Choroid plexus epithelial cell (primary cell): ENCODE measurements around the gene FSTL4.

Experiments
- DNase-seq: peaks from one replicate; pipeline ENCODE4 v3.0.0-alpha.2; 2010; ENCODE audit warnings: low read depth
- H3K4me3 ChIP-seq: 2 replicates; pipeline ENCODE4 v1.5.1; 2011; ENCODE audit warnings: low read depth, mild to moderate bottlenecking, control low read depth, low read length, moderate library complexity
- CTCF ChIP-seq: conservative IDR thresholded peaks from 2 replicates; pipeline ENCODE4 v1.5.1; 2011; ENCODE audit warnings: low read depth, mild to moderate bottlenecking, control low read depth, inconsistent platforms, low read length, moderate library complexity

FSTL4 gene

GRCh38 chr5:133376986-133377385 lies 235.4 kb downstream of the FSTL4 start:
- DNase-seq, result no peak
- no peak for TF ChIP-seq CTCF
- no peak overlapping the region for H3K4me3 ChIP-seq

DNA sequence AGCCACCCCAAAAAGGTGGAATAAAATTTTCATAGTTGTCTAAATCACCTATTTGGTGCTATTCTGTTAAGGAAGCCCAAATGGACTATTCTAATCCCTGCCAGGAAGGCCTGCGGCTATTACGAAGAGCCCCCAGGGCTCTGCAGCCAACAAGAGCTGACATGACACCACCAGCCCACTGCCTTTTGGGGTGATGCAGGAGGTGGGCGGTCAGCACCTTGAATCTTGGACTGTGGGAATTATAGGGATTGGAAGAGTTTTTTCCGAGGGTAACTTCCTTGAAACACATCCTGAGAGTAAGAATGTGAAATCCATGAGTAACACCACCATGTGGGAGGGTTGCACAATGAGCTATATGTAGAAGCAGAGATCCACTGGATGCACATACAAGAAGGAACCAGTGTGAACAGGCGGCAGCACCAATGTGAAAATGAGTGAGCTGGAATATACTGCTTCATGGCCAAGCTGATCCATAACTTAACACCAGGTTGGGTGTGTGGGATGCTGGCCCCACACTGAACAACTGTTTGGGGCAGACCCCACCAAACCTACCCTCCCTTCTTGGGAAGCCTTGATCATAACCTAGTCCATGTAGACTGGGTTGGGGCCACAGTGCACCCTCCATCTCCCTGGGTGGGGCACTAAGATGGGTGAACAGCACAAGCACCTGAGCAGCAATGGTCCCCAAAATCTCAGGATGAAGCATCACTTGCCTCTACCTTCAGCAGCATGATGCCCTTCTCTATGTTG lies 239.0 kb downstream of the FSTL4 start:
- DNase-seq, result no peak

DNA sequence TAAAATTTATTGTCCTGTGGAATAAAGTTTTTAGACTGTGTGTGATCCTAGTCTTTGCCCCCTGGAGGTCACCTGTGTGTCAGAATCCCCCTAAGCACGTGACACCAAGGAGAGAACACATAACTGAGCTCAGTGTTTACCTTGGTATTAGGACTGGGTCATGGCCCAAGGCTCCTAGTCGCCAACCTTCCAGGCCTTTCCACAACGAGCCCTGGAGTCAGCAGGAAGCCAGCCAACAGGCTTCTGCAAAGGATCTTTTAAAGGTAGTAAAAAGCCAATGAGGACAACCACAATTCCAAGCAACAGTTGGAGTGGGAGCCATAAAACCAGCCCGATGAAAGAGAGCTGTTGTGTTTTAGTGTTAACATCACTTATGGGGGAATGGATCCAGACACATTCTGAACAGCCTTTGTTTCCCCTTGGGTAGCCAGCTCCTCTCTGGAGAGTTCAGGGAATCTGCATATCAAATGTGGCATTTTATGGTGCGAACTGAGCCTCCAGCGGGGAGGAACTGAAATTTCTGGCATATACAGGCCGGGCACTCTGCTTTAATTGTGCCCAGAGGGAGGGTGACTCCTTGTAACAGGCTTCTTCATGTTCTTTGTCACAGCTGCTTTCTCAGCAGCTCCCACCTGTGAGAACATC lies 239.9 kb downstream of the FSTL4 start:
- no peak for DNase-seq
- no peak overlapping the region for H3K4me3 ChIP-seq
- TF ChIP-seq CTCF, result no peak

More for the DNA sequence above, 239.0 kb downstream of the FSTL4 start:
- H3K4me3 ChIP-seq, result no peak overlapping the region
- no peak for TF ChIP-seq CTCF

DNA sequence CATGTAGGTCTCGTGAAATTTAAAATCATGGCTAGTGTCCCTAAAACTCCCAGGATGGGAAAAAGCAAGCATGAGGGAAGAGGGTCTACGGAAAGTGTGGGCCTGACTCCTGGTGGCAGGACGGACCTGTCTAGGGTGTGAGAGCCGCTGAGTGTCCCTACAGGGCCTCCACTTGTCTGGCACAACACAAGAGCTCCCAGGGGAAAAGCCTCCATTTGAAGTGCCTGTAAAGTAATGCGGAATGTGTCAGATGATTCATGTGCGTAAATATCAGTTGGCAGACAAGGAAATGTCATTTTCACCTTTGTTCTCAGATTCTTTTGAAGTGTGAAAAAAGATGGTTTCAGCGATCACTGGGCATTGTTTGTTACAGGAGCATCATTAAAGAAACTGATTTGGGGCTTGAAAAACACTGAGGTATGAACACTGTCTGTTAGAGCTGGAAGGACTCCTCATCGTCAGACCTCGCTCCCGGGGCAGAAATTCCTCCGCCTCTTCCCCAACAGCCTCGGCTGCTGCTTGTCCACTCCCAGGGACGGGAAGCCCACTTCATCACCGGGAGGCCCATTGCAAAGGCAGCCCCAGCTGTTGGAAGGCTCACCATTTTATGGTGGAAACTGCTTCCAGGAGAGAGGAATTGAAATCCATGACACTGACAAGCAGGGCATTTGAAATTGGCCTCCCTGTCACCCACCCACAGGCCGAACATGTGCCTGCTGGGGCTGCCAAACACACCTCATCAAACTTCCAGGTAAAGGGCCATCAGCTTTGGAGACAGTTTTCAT lies 240.8 kb downstream of the FSTL4 start:
- no peak for DNase-seq
- H3K4me3 ChIP-seq, result no peak overlapping the region
- TF ChIP-seq CTCF, result no peak

GRCh38 chr5:133370904-133371303 lies 241.4 kb downstream of the FSTL4 start:
- no peak for TF ChIP-seq CTCF
- no peak overlapping the region for H3K4me3 ChIP-seq
- DNase-seq, result no peak

GRCh38 chr5:133370036-133370831 lies 242.1 kb downstream of the FSTL4 start:
- no peak for TF ChIP-seq CTCF
- DNase-seq, result no peak
- no peak overlapping the region for H3K4me3 ChIP-seq
